Osteoblast (primary cell): ENCODE results near the gene ARPP19. TPM values are rescaled to one million over a fixed set of nuclear protein-coding genes. Genes with fewer than 3 reads are reported as not detected.

Experiments
- DNase-seq: peaks from one replicate; pipeline ENCODE4 v3.0.0; 2011; ENCODE audit warnings: low spot score, mixed read lengths; ENCODE audit not compliant: insufficient read length; ENCODE audit errors: missing footprints
- H2AFZ ChIP-seq: 2 replicates; pipeline ENCODE4 v1.6.0; 2011; ENCODE audit warnings: mild to moderate bottlenecking, low read length
- H3K27ac ChIP-seq: 2 replicates; pipeline ENCODE4 v1.5.1; 2011; ENCODE audit warnings: mild to moderate bottlenecking, low read depth, low read length, moderate library complexity
- H3K27me3 ChIP-seq: 2 replicates; pipeline ENCODE4 v1.6.0; 2012; ENCODE audit warnings: mild to moderate bottlenecking, control low read depth, inconsistent platforms, low read length, moderate library complexity; ENCODE audit not compliant: insufficient read depth
- H3K36me3 ChIP-seq: 2 replicates; pipeline ENCODE4 v1.5.1; 2011; ENCODE audit warnings: mild to moderate bottlenecking, low read length, control low read depth, moderate library complexity; ENCODE audit not compliant: insufficient read depth
- H3K4me1 ChIP-seq: 2 replicates; pipeline ENCODE4 v1.5.1; 2011; ENCODE audit warnings: mild to moderate bottlenecking, low read length, control low read depth, moderate library complexity; ENCODE audit not compliant: insufficient read depth
- H3K4me2 ChIP-seq: 2 replicates; pipeline ENCODE4 v1.6.0; 2011; ENCODE audit warnings: mild to moderate bottlenecking, low read length; ENCODE audit not compliant: insufficient read depth
- H3K4me3 ChIP-seq: fragments of 200-600 bp; sonication (generic); 3 replicates; pipeline ENCODE4 v1.5.1; 2012; ENCODE audit warnings: mild to moderate bottlenecking, low read length, inconsistent platforms; ENCODE audit not compliant: insufficient read depth
- H3K79me2 ChIP-seq: 2 replicates; pipeline ENCODE4 v1.6.0; 2012; ENCODE audit warnings: mild to moderate bottlenecking, low read length, control low read depth, inconsistent platforms; ENCODE audit not compliant: insufficient read depth
- H3K9me3 ChIP-seq: 2 replicates; pipeline ENCODE4 v1.5.1; 2011; ENCODE audit warnings: low read depth, low read length, control low read depth
- H4K20me1 ChIP-seq: 2 replicates; pipeline ENCODE4 v1.6.0; 2012; ENCODE audit warnings: mild to moderate bottlenecking, low read length, control low read depth; ENCODE audit not compliant: insufficient read depth
- CTCF ChIP-seq: IDR thresholded peaks from 2 replicates; pipeline ENCODE4 v1.5.1; 2011; ENCODE audit warnings: mild to moderate bottlenecking, low read depth, low read length, moderate library complexity; ENCODE audit errors: extremely low read depth
- total RNA-seq: library from RNA; depleted of rRNA; stranded (reverse); fragments of >200 nt; gene quantifications from 2 replicates; pipeline ENCODE4 v1.2.3, GENCODE V29; 2012

The ARPP19 gene
- total RNA-seq, 1 donor, result 114 TPM

GRCh38 chr15:52502608-52503007, 66.2 kb downstream of the ARPP19 start:
- H3K79me2 ChIP-seq, result peaks cover 29% of the 10 kb centered on the region
- no peak for TF ChIP-seq CTCF
- no peak overlapping the region for H3K27ac ChIP-seq
- peaks cover 10% of the 10 kb centered on the region for H3K4me1 ChIP-seq
- no peak for DNase-seq
- no peak overlapping the region for H3K4me3 ChIP-seq
- no peak overlapping the region for H2AFZ ChIP-seq
- no peak overlapping the region for H3K4me2 ChIP-seq
- no peaks in the 10 kb centered on the region for H4K20me1 ChIP-seq
- no peaks in the 10 kb centered on the region for H3K36me3 ChIP-seq
- H3K9me3 ChIP-seq, result no peaks in the 10 kb centered on the region
- no peaks in the 10 kb centered on the region for H3K27me3 ChIP-seq

- H3K4me1 ChIP-seq, result peaks cover 16% of the 10 kb centered on the region
- TF ChIP-seq CTCF, result no peak
- peaks cover 8% of the 10 kb centered on the region for H4K20me1 ChIP-seq
- H3K4me3 ChIP-seq, result no peak overlapping the region
- DNase-seq, result no peak
- H3K79me2 ChIP-seq, result peaks cover 18% of the 10 kb centered on the region
- H3K27me3 ChIP-seq, result no peaks in the 10 kb centered on the region
- no peak overlapping the region for H3K27ac ChIP-seq
- no peaks in the 10 kb centered on the region for H3K36me3 ChIP-seq
- H3K4me2 ChIP-seq, result no peak overlapping the region
- no peaks in the 10 kb centered on the region for H3K9me3 ChIP-seq
- no peak overlapping the region for H2AFZ ChIP-seq
These were observed 69.3 kb downstream of the ARPP19 start for GRCh38 chr15:52499506-52499905.

- Histone ChIP-seq H3K27me3 (no peaks in the 10 kb centered on the region), H2AFZ (no peak overlapping the region), H3K36me3 (no peaks in the 10 kb centered on the region), H3K27ac (no peak overlapping the region), H3K4me2 (no peak overlapping the region), H3K9me3 (no peaks in the 10 kb centered on the region), H3K79me2 (peaks cover 23% of the 10 kb centered on the region), H3K4me3 (no peak overlapping the region), H4K20me1 (peaks cover 8% of the 10 kb centered on the region), H3K4me1 (peaks cover 11% of the 10 kb centered on the region)
- no peak for TF ChIP-seq CTCF
- DNase-seq, result no peak
These were observed 70.1 kb downstream of the ARPP19 start for GRCh38 chr15:52498706-52499105.

Other genes with a start within 250 kb of the ARPP19 start
- 54.3 and 73.1 TPM in 2 replicates for gene MYO5A, start 40.1 kb downstream of the ARPP19 start, total RNA-seq
- 34.4 and 47.4 TPM in 2 replicates for gene ATOSA, start 110.4 kb upstream of the ARPP19 start, total RNA-seq
- not detected in 2 replicates for gene ONECUT1, start 221.3 kb upstream of the ARPP19 start, total RNA-seq